Panc1 (cell line): ENCODE measurements around the gene CDK6. TPM values are rescaled to one million over a fixed set of nuclear protein-coding genes. Genes with fewer than 3 reads are reported as not detected.

Experiments
- ATAC-seq: fragments of 200-7000 bp; cut with Tn5 transposase; 2 replicates; pipeline ENCODE4 v1.9.1; 2020; ENCODE audit warnings: mild to moderate bottlenecking, moderate library complexity
- BruUV-seq: library from RNA; stranded (reverse); fragments of 400-500 nt; replicated peaks from 2 replicates; lab custom pipeline; 2021; lab: Mats Ljungman, UMichigan
- CTCF ChIA-PET: fragments of 300-600 bp; sonication (Branson Sonifier 250); formaldehyde crosslinking; loops from one replicate; lab custom pipeline; 2022; ENCODE audit warnings: antibody characterized with exemption; lab: Charles Lee
- POLR2A ChIA-PET: fragments of 300-600 bp; sonication (Branson Sonifier 250); formaldehyde crosslinking; loops from one replicate; lab custom pipeline; 2022; ENCODE audit warnings: antibody characterized with exemption; lab: Charles Lee
- DNase-seq: peaks from one replicate; pipeline ENCODE4 v3.0.0-alpha.2; 2010; ENCODE audit warnings: low read depth, low spot score
- H3K27ac ChIP-seq: 2 replicates; pipeline ENCODE4 v1.5.1; 2011; ENCODE audit warnings: mild to moderate bottlenecking, low read length, inconsistent platforms
- H3K27me3 ChIP-seq: fragments of 200-500 bp; sonication (Bioruptor generic); 2 replicates; pipeline ENCODE4 v1.6.0; 2014; ENCODE audit warnings: low read length, inconsistent platforms; ENCODE audit not compliant: control insufficient read depth, insufficient read depth
- H3K36me3 ChIP-seq: fragments of 200-500 bp; sonication (Bioruptor generic); 2 replicates; pipeline ENCODE4 v1.5.1; 2014; ENCODE audit warnings: inconsistent platforms, mild to moderate bottlenecking, low read length, moderate library complexity; ENCODE audit not compliant: control insufficient read depth, insufficient read depth
- H3K4me1 ChIP-seq: 2 replicates; pipeline ENCODE4 v1.5.1; 2011; ENCODE audit warnings: inconsistent platforms, mild to moderate bottlenecking, low read length, moderate library complexity; ENCODE audit not compliant: control insufficient read depth, insufficient read depth
- H3K4me3 ChIP-seq, 2 experiments: 2 replicates each; pipeline ENCODE4 v1.5.1; 2011 to 2012; ENCODE audit warnings: low read depth in 2 of 2, low read length in 2 of 2, mild to moderate bottlenecking in 2 of 2, inconsistent platforms in 1 of 2, moderate library complexity in 1 of 2
- H3K9me3 ChIP-seq: fragments of 200-500 bp; sonication (Bioruptor generic); 2 replicates; pipeline ENCODE4 v1.5.1; 2014; ENCODE audit warnings: low read depth, mild to moderate bottlenecking, inconsistent platforms, low read length, moderate library complexity; ENCODE audit not compliant: control insufficient read depth, insufficient read depth
- CTCF ChIP-seq: fragments of 450-650 bp; IDR thresholded peaks from 2 replicates; pipeline ENCODE4 v1.5.1; 2017; ENCODE audit warnings: mild to moderate bottlenecking
- POLR2AphosphoS5 ChIP-seq: IDR thresholded peaks from 2 replicates; pipeline ENCODE4 v1.6.1; 2012; ENCODE audit warnings: mild to moderate bottlenecking, low read depth, low read length, moderate library complexity
- REST ChIP-seq, 2 experiments: IDR thresholded peaks; 2 replicates each; pipeline ENCODE4 v1.6.1; 2011 to 2012; ENCODE audit warnings: low read depth in 2 of 2, control low read depth in 1 of 2, low read length in 1 of 2, mild to moderate bottlenecking in 1 of 2, moderate library complexity in 1 of 2; ENCODE audit not compliant: insufficient read depth in 1 of 2
- SIN3A ChIP-seq: IDR thresholded peaks from 2 replicates; pipeline ENCODE4 v1.6.1; 2012; ENCODE audit warnings: low read depth, mild to moderate bottlenecking, low read length, moderate library complexity, borderline replicate concordance; ENCODE audit not compliant: insufficient read depth
- TCF7L2 ChIP-seq: IDR thresholded peaks from 2 replicates; pipeline ENCODE4 v1.6.1; 2011; ENCODE audit warnings: mild to moderate bottlenecking, low read depth, low read length, inconsistent platforms
- in situ Hi-C: cut with HindIII; loops from 2 replicates; pipeline ENCODE4 v1.10.0; 2016; ENCODE audit warnings: low sequenced_read_pairs, low pct_unique_long_range_greater_than_20kb
- intact Hi-C: fragments of 100-400 bp; cut with micrococcal nuclease; formaldehyde crosslinking; loops from one replicate; pipeline ENCODE4 v1.10.0; 2022; ENCODE audit not compliant: unreplicated experiment
- total RNA-seq: library from RNA; stranded (reverse); gene quantifications from one replicate; pipeline ENCODE4 v1.2.1, GENCODE V29; 2021; ENCODE audit not compliant: unreplicated experiment

The CDK6 gene
- total RNA-seq, 1 experiment from 2014 or later, result 57.4 TPM

- in situ Hi-C loops, result no loop called here
- DNase-seq (no peak), ATAC-seq (no peak)
- Histone ChIP-seq H3K36me3 (0 out of 2 replicates have a peak, but pooled peaks cover 4% of the 10 kb centered on the region), H3K9me3 (no peaks in the 10 kb centered on the region), H3K27me3 (no peaks in the 10 kb centered on the region), H3K4me1 (no peaks in the 10 kb centered on the region), H3K27ac (0 out of 2 replicates have a peak overlapping the region, but pooled peaks have one; percentile 45), H3K4me3 (no peak overlapping the region)
- ChIA-PET POLR2A (interaction anchor here (0.6 kb wide), 1 partner anchor 18 kb away, joined by 6 read pairs; no protein-coding TSS in a partner anchor), CTCF (interaction anchor here (0.6 kb wide), 1 partner anchor 118 kb away, joined by 5 read pairs; no protein-coding TSS in a partner anchor)
- no peak for TF ChIP-seq REST (IDR thresholded peaks at IDR 0.05; ENCODE audit: insufficient read depth in 1 of 2, low read depth in 2 of 2, low read length in 1 of 2)
- no peak for TF ChIP-seq TCF7L2
- TF ChIP-seq CTCF, result no peak
- TF ChIP-seq POLR2AphosphoS5, result no peak
- no peak for TF ChIP-seq SIN3A
- BruUV-seq, result no TSS peak
- intact Hi-C loops, result no loop called here
Observed at GRCh38 chr7:92729172-92729571, 107.2 kb downstream of the CDK6 start.

GRCh38 chr7:92727755-92728154, 108.6 kb downstream of the CDK6 start:
- DNase-seq, result no peak
- intact Hi-C loops, result no loop called here
- no peak for ATAC-seq
- no peaks in the 10 kb centered on the region for H3K9me3 ChIP-seq
- H3K27ac ChIP-seq, result 0 out of 2 replicates have a peak overlapping the region, but pooled peaks have one; percentile 6
- ChIA-PET POLR2A (no interaction called here), CTCF (no interaction called here)
- 0 out of 2 replicates have a peak, but pooled peaks cover 4% of the 10 kb centered on the region for H3K36me3 ChIP-seq
- no TSS peak for BruUV-seq
- TF ChIP-seq SIN3A (no peak), CTCF (no peak), TCF7L2 (no peak), REST (IDR thresholded peaks at IDR 0.05; ENCODE audit: insufficient read depth in 1 of 2, low read depth in 2 of 2, low read length in 1 of 2) (no peak), POLR2AphosphoS5 (no peak)
- in situ Hi-C loops, result no loop called here
- no peaks in the 10 kb centered on the region for H3K27me3 ChIP-seq
- no peak overlapping the region for H3K4me3 ChIP-seq
- peaks cover 4% of the 10 kb centered on the region for H3K4me1 ChIP-seq
